OCI-LY3 (cell line): ENCODE results near the gene AGPAT3.

Source experiments
- H2AFZ ChIP-seq: fragments of 200-600, 300-600 bp; shearing (Covaris generic); 2 replicates; pipeline ENCODE4 v1.6.0; 2014; ENCODE audit warnings: antibody characterized with exemption, low read depth, low read length
- H3K27ac ChIP-seq: fragments of 200-600, 300-600 bp; sonication (generic); 2 replicates; pipeline ENCODE4 v1.5.1; 2014; ENCODE audit warnings: mild to moderate bottlenecking, low read length, moderate library complexity, mixed read lengths
- H3K27me3 ChIP-seq: fragments of 200-600, 300-600 bp; sonication (generic); 2 replicates; pipeline ENCODE4 v1.6.1; 2014; ENCODE audit warnings: low read depth, low read length, mixed read lengths
- H3K36me3 ChIP-seq: fragments of 200-600, 300-600 bp; sonication (generic); replicated peaks from 2 replicates; pipeline ENCODE3; 2014; ENCODE audit warnings: low read depth, low read length, mixed read lengths
- H3K4me1 ChIP-seq: fragments of 300-600, 200-600 bp; sonication (generic); 2 replicates; pipeline ENCODE4 v1.6.1; 2014; ENCODE audit warnings: low read length, mixed read lengths
- H3K4me2 ChIP-seq: fragments of 200-600, 300-600 bp; sonication (generic); 2 replicates; pipeline ENCODE4 v1.6.1; 2014; ENCODE audit warnings: low read length, mixed read lengths
- H3K4me3 ChIP-seq: fragments of 300-600, 200-600 bp; sonication (generic); 2 replicates; pipeline ENCODE4 v1.5.1; 2014; ENCODE audit warnings: antibody characterized with exemption, mild to moderate bottlenecking, low read length, moderate library complexity
- H3K79me2 ChIP-seq: fragments of 300-600, 200-600 bp; shearing (Covaris generic); 2 replicates; pipeline ENCODE4 v1.6.1; 2014; ENCODE audit warnings: mild to moderate bottlenecking, low read length, mixed read lengths
- H3K9ac ChIP-seq: fragments of 300-600, 200-600 bp; shearing (Covaris generic); 2 replicates; pipeline ENCODE4 v1.6.0; 2014; ENCODE audit warnings: mild to moderate bottlenecking, low read length, moderate library complexity
- H3K9me3 ChIP-seq: fragments of 200-600, 300-600 bp; shearing (Covaris generic); 2 replicates; pipeline ENCODE4 v1.6.1; 2014; ENCODE audit warnings: low read length, mixed read lengths; ENCODE audit not compliant: insufficient read depth
- H4K20me1 ChIP-seq: fragments of 200-600, 300-600 bp; sonication (generic); 2 replicates; pipeline ENCODE4 v1.6.1; 2016; ENCODE audit warnings: low read length, mixed read lengths; ENCODE audit not compliant: insufficient read depth
- EZH2phosphoT487 ChIP-seq: fragments of 200-600 bp; shearing (Covaris generic); IDR thresholded peaks from 2 replicates; pipeline ENCODE4 v1.6.1; 2018; ENCODE audit warnings: antibody characterized with exemption, mixed run types, low read depth
- TF ChIP-seq, protein P1 (sequence below): fragments of 200-600, 300-600 bp; sonication (generic); IDR thresholded peaks from 2 replicates; pipeline ENCODE4 v1.5.1; 2014; ENCODE audit warnings: antibody characterized with exemption, low read length, low read depth

Gene AGPAT3

GRCh38 chr21:43854773-43855633 is 10.0 kb upstream of the AGPAT3 start:
- Histone ChIP-seq H4K20me1 (no peaks in the 10 kb centered on the region), H3K4me1 (peaks cover 32% of the 10 kb centered on the region), H3K4me3 (peak overlapping the region; percentile 63), H3K9me3 (peaks cover 8% of the 10 kb centered on the region; the same call in 1 of the 2 replicates), H3K36me3 (no peaks in the 10 kb centered on the region), H3K27me3 (no peaks in the 10 kb centered on the region), H3K9ac (peak overlapping the region; percentile 70), H2AFZ (peak overlapping the region; percentile 22; the same call in 1 of the 2 replicates), H3K4me2 (peak overlapping the region; percentile 68), H3K79me2 (no peaks in the 10 kb centered on the region), H3K27ac (peak overlapping the region; percentile 89)
- TF ChIP-seq EZH2phosphoT487: no peak
- TF ChIP-seq, protein P1, sequence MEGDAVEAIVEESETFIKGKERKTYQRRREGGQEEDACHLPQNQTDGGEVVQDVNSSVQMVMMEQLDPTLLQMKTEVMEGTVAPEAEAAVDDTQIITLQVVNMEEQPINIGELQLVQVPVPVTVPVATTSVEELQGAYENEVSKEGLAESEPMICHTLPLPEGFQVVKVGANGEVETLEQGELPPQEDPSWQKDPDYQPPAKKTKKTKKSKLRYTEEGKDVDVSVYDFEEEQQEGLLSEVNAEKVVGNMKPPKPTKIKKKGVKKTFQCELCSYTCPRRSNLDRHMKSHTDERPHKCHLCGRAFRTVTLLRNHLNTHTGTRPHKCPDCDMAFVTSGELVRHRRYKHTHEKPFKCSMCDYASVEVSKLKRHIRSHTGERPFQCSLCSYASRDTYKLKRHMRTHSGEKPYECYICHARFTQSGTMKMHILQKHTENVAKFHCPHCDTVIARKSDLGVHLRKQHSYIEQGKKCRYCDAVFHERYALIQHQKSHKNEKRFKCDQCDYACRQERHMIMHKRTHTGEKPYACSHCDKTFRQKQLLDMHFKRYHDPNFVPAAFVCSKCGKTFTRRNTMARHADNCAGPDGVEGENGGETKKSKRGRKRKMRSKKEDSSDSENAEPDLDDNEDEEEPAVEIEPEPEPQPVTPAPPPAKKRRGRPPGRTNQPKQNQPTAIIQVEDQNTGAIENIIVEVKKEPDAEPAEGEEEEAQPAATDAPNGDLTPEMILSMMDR: no peak

DNA sequence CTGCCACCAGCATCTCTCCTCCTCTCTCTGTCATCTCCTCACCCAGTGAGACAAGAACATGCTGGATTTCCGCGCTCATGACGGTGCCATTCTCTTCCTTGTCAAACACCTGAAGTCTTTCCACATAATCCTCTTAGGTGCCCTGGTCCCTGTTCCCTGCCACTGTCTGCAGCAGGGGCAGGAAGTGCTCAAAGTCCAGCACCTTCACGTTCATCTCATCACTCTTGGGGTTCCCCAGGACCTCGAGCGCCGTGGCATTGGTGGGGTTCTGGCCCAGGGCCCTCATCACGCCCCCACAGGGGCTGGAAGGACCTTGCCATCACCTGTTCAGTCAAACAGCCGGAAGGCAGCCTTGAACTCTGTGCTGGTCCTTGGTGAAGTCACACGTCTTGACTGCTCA is 9.1 kb upstream of the AGPAT3 start:
- H3K36me3 ChIP-seq: no peaks in the 10 kb centered on the region
- peaks cover 39% of the 10 kb centered on the region for H3K4me1 ChIP-seq
- H3K9me3 ChIP-seq: peaks cover 4% of the 10 kb centered on the region; the same call in 1 of the 2 replicates
- H2AFZ ChIP-seq: no peak overlapping the region
- no peaks in the 10 kb centered on the region for H4K20me1 ChIP-seq
- no peak overlapping the region for H3K9ac ChIP-seq
- no peaks in the 10 kb centered on the region for H3K79me2 ChIP-seq
- H3K27ac ChIP-seq: peak overlapping the region; percentile 89
- H3K4me3 ChIP-seq: peak overlapping the region; percentile 63; the same call in 1 of the 2 replicates
- H3K4me2 ChIP-seq: peak overlapping the region; percentile 68
- no peaks in the 10 kb centered on the region for H3K27me3 ChIP-seq
- TF ChIP-seq, protein P1: no peak
- TF ChIP-seq EZH2phosphoT487: no peak

- H3K4me2 ChIP-seq: no peak overlapping the region
- H3K4me1 ChIP-seq: peaks cover 62% of the 10 kb centered on the region
- no peaks in the 10 kb centered on the region for H3K27me3 ChIP-seq
- H3K4me3 ChIP-seq: no peak overlapping the region
- H2AFZ ChIP-seq: no peak overlapping the region
- no peaks in the 10 kb centered on the region for H3K9me3 ChIP-seq
- TF ChIP-seq EZH2phosphoT487: no peak
- TF ChIP-seq, protein P1: no peak
- H3K27ac ChIP-seq: no peak overlapping the region
- H3K36me3 ChIP-seq: no peaks in the 10 kb centered on the region
- H3K9ac ChIP-seq: no peak overlapping the region
- no peaks in the 10 kb centered on the region for H3K79me2 ChIP-seq
- no peaks in the 10 kb centered on the region for H4K20me1 ChIP-seq
Observed at GRCh38 chr21:43858806-43859648, 6.0 kb upstream of the AGPAT3 start.

- Histone ChIP-seq H3K4me1 (peaks cover 56% of the 10 kb centered on the region), H3K4me2 (no peak overlapping the region), H4K20me1 (no peaks in the 10 kb centered on the region), H2AFZ (no peak overlapping the region), H3K27me3 (no peaks in the 10 kb centered on the region), H3K36me3 (no peaks in the 10 kb centered on the region), H3K4me3 (no peak overlapping the region), H3K9me3 (no peaks in the 10 kb centered on the region), H3K27ac (no peak overlapping the region), H3K9ac (no peak overlapping the region), H3K79me2 (no peaks in the 10 kb centered on the region; the same call in 1 of the 2 replicates)
- no peak for TF ChIP-seq EZH2phosphoT487
- TF ChIP-seq, protein P1: no peak
Observed at GRCh38 chr21:43859747-43860214, 5.2 kb upstream of the AGPAT3 start.
